B cell (primary cell): Measurements from ENCODE around the gene ARHGEF9.

Experiments
- EZH2 ChIP-seq: IDR thresholded peaks from 2 replicates; pipeline ENCODE4 v1.6.1; 2012; ENCODE audit warnings: borderline replicate concordance, low read depth, mild to moderate bottlenecking, moderate library complexity, low read length; ENCODE audit not compliant: insufficient read depth, poor library complexity, severe bottlenecking
- TF ChIP-seq, protein P1 (sequence below): fragments of 200-600 bp; IDR thresholded peaks from one replicate; pipeline ENCODE4 v1.8.0; 2022; ENCODE audit warnings: antibody characterized with exemption, mild to moderate bottlenecking

DNA sequence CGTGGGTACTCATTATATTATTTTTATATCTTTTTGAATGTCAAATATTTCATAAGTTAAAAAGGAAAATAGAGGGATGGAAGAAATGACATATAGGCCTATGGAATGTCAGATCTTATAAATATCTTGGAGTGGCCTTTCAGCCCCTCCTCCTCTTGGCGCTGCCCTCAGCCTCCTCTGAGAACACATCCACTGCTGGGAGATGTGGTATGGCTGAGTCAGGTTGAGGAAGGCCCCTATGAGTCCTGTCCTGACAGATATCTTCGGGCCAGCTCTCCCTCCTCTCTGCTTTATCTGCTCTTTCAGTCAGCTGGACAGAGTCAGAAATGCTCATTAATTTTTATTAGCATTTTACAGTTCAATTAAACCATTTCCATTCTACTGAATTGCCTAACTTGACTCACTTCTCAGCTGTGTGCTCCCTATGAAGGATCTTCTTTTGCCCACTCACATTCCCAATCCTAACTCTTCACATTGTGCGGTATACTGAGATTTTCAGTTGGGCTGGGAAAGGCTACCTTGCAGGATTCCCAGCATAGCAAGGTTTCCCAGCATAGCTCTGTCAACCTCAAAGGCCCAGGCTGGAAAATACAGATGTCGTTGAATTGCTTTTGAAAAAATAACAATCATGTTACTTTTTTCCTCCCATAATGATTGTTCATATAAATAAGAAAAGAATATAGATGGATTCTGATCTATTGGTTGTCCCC is 128.0 kb downstream of the ARHGEF9 start:
- TF ChIP-seq, protein P1, sequence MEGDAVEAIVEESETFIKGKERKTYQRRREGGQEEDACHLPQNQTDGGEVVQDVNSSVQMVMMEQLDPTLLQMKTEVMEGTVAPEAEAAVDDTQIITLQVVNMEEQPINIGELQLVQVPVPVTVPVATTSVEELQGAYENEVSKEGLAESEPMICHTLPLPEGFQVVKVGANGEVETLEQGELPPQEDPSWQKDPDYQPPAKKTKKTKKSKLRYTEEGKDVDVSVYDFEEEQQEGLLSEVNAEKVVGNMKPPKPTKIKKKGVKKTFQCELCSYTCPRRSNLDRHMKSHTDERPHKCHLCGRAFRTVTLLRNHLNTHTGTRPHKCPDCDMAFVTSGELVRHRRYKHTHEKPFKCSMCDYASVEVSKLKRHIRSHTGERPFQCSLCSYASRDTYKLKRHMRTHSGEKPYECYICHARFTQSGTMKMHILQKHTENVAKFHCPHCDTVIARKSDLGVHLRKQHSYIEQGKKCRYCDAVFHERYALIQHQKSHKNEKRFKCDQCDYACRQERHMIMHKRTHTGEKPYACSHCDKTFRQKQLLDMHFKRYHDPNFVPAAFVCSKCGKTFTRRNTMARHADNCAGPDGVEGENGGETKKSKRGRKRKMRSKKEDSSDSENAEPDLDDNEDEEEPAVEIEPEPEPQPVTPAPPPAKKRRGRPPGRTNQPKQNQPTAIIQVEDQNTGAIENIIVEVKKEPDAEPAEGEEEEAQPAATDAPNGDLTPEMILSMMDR = no peak
- TF ChIP-seq EZH2 = no peak
